ENCODE data around the gene MAP4K4. TPM values are rescaled to one million over a fixed set of nuclear protein-coding genes. Genes with fewer than 3 reads are reported as not detected.
A peak's percentile ranks its signal among the peaks of the same experiment; 100 is the strongest.

The MAP4K4 gene
- total and polyA plus RNA-seq, 2 of the 13 experiments (the other 11 are each of a cell fraction or from before 2014, with no cell fraction given): 105 to 264 TPM

DNA sequence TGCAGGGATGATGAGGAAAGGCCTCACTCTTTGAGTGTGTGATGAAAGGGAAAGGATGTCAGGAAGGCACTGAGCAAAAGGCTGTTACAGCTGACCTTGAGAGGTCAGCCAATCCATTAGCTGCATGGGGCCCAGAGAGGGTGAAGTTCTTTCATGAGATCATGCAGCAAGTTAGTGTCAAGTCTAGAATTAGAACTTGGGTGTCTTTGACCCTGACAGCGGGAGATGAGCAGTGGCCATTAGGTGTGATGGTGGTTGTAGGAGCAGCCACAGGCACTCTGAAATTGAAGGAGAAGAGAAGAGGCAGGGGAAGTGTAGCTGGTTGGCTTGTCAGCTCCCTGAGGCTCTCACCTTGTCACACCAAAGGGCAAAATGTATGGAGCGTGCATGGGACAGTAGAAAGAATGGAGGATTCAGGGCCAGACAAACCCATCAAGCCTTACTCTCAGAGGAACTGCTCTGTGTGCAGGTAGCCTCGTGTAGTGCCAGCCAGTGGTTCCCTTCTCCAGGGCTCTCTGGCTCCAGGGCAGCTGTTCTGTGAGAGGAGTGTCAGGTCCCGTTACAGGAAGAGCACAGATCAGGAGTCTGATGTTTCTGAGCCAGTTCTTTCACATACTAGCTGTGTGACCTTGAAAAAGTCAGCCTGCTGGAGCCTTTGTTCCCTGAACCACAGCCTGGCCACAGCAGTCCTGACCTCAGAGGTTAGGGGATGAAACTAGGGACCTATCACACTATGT lies 35.9 kb downstream of the MAP4K4 start (continued):
- TF ChIP-seq ZNF335 (CRISPR knock-in tag; IDR thresholded peaks at IDR 0.05): peak; percentile 69; the same call in 1 of the 2 replicates
- no peak for TF ChIP-seq ZNF747 (CRISPR knock-in tag; IDR thresholded peaks at IDR 0.05; ENCODE audit: borderline replicate concordance)
- TF ChIP-seq CC2D1A (CRISPR knock-in tag; IDR thresholded peaks at IDR 0.05): 0 out of 2 replicates have a peak, but pooled peaks have one; percentile 72
- TF ChIP-seq ZFP62 (CRISPR knock-in tag; IDR thresholded peaks at IDR 0.05): no peak
- TF ChIP-seq POGZ (CRISPR knock-in tag; IDR thresholded peaks at IDR 0.05): peak; percentile 66
- no peak for TF ChIP-seq RFX5 (IDR thresholded peaks at IDR 0.05; ENCODE audit: low read depth, low read length)
- TF ChIP-seq ZNF44 (CRISPR knock-in tag; IDR thresholded peaks at IDR 0.05): no peak
- peak; percentile 59 for TF ChIP-seq HNF1B (CRISPR knock-in tag; IDR thresholded peaks at IDR 0.05)
- TF ChIP-seq REXO4 (CRISPR knock-in tag; IDR thresholded peaks at IDR 0.05; ENCODE audit: borderline replicate concordance): no peak
- 0 out of 2 replicates have a peak, but pooled peaks have one; percentile 21 for TF ChIP-seq ZMYM2 (CRISPR knock-in tag; IDR thresholded peaks at IDR 0.05)
- peak; percentile 53; the same call in 1 of the 2 replicates for TF ChIP-seq TGIF2 (CRISPR knock-in tag; IDR thresholded peaks at IDR 0.05)
- TF ChIP-seq, protein P1, sequence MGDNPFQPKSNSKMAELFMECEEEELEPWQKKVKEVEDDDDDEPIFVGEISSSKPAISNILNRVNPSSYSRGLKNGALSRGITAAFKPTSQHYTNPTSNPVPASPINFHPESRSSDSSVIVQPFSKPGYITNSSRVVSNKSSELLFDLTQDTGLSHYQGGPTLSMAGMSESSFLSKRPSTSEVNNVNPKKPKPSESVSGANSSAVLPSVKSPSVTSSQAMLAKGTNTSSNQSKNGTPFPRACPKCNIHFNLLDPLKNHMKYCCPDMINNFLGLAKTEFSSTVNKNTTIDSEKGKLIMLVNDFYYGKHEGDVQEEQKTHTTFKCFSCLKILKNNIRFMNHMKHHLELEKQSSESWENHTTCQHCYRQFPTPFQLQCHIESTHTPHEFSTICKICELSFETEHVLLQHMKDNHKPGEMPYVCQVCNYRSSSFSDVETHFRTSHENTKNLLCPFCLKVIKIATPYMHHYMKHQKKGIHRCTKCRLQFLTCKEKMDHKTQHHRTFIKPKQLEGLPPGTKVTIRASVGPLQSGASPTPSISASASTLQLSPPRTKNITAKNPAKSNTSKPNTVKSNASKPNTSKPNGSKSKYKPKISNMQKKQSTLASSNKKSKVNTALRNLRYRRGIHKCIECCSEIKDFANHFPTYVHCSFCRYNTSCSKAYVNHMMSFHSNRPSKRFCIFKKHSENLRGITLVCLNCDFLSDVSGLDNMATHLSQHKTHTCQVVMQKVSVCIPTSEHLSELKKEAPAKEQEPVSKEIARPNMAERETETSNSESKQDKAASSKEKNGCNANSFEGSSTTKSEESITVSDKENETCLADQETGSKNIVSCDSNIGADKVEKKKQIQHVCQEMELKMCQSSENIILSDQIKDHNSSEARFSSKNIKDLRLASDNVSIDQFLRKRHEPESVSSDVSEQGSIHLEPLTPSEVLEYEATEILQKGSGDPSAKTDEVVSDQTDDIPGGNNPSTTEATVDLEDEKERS (CRISPR knock-in tag; IDR thresholded peaks at IDR 0.05): peak; percentile 77
- TF ChIP-seq, protein P2, sequence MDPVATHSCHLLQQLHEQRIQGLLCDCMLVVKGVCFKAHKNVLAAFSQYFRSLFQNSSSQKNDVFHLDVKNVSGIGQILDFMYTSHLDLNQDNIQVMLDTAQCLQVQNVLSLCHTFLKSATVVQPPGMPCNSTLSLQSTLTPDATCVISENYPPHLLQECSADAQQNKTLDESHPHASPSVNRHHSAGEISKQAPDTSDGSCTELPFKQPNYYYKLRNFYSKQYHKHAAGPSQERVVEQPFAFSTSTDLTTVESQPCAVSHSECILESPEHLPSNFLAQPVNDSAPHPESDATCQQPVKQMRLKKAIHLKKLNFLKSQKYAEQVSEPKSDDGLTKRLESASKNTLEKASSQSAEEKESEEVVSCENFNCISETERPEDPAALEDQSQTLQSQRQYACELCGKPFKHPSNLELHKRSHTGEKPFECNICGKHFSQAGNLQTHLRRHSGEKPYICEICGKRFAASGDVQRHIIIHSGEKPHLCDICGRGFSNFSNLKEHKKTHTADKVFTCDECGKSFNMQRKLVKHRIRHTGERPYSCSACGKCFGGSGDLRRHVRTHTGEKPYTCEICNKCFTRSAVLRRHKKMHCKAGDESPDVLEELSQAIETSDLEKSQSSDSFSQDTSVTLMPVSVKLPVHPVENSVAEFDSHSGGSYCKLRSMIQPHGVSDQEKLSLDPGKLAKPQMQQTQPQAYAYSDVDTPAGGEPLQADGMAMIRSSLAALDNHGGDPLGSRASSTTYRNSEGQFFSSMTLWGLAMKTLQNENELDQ (CRISPR knock-in tag; IDR thresholded peaks at IDR 0.05; ENCODE audit: borderline replicate concordance): no peak
- TF ChIP-seq EEA1 (CRISPR knock-in tag; IDR thresholded peaks at IDR 0.05; ENCODE audit: borderline replicate concordance): no peak
- TF ChIP-seq CBX2 (IDR thresholded peaks at IDR 0.05; ENCODE audit: low read depth, low read length): no peak
- no peak for TF ChIP-seq CBX2 (CRISPR knock-in tag; IDR thresholded peaks at IDR 0.05; ENCODE audit: low read depth)
- peak; percentile 49; the same call in 1 of the 2 replicates for TF ChIP-seq MYNN (CRISPR knock-in tag; IDR thresholded peaks at IDR 0.05; ENCODE audit: low read depth)
- no peak; the same call in 1 of the 2 replicates for TF ChIP-seq KDM3A (CRISPR knock-in tag; IDR thresholded peaks at IDR 0.05; ENCODE audit: low read depth)
- TF ChIP-seq ZNF790 (CRISPR knock-in tag; IDR thresholded peaks at IDR 0.05; ENCODE audit: borderline replicate concordance): peak; percentile 59; the same call in 1 of the 2 replicates
- 0 out of 2 replicates have a peak, but pooled peaks have one; percentile 39 for TF ChIP-seq ZNF280B (CRISPR knock-in tag; IDR thresholded peaks at IDR 0.05; ENCODE audit: borderline replicate concordance)
- TF ChIP-seq SRSF1 (optimal IDR thresholded peaks at IDR 0.05; ENCODE audit: low read depth, low read length): no peak
